Keratinocyte (primary cell): ENCODE measurements around the gene PRADC1. TPM values are rescaled to one million over a fixed set of nuclear protein-coding genes. Genes with fewer than 3 reads are reported as not detected.

Source experiments
- DNase-seq: peaks from one replicate; pipeline ENCODE4 v3.0.0-alpha.2; 2011; ENCODE audit warnings: low read depth, missing footprints, low spot score
- FAIRE-seq: peaks from 2 replicates; lab custom pipeline; 2011; peaks lifted over from hg19 to GRCh38; lab: Jason Lieb, UNC
- H2AFZ ChIP-seq: 2 replicates; pipeline ENCODE4 v1.6.0; 2012; ENCODE audit warnings: low read length, control low read depth, inconsistent platforms; ENCODE audit not compliant: control insufficient read depth
- H3K27ac ChIP-seq: 2 replicates; pipeline ENCODE4 v1.5.1; 2011; ENCODE audit warnings: low read length; ENCODE audit not compliant: control insufficient read depth, insufficient read depth
- H3K27me3 ChIP-seq: 3 replicates; pipeline ENCODE4 v1.6.0; 2011; ENCODE audit warnings: low read length; ENCODE audit not compliant: control insufficient read depth, insufficient read depth; ENCODE audit errors: extremely low read depth
- H3K36me3 ChIP-seq, 2 experiments: 2 replicates in 1 of 2; 3 replicates in 1 of 2; pipeline ENCODE4 v1.5.1; 2011; ENCODE audit warnings: low read length in 2 of 2, mild to moderate bottlenecking in 1 of 2; ENCODE audit not compliant: control insufficient read depth in 2 of 2, insufficient read depth in 2 of 2; ENCODE audit errors: extremely low read depth in 1 of 2
- H3K4me1 ChIP-seq: 3 replicates; pipeline ENCODE4 v1.5.1; 2011; ENCODE audit warnings: low read length; ENCODE audit not compliant: control insufficient read depth, insufficient read depth; ENCODE audit errors: extremely low read depth
- H3K4me2 ChIP-seq: 3 replicates; pipeline ENCODE4 v1.6.0; 2011; ENCODE audit warnings: low read depth, low read length; ENCODE audit not compliant: control insufficient read depth, insufficient read depth; ENCODE audit errors: extremely low read depth
- H3K4me3 ChIP-seq, 3 experiments: fragments of 200-600 bp in 1 of 3; sonication (generic) in 1 of 3; 2 replicates in 2 of 3; 3 replicates in 1 of 3; pipeline ENCODE4 v1.5.1; 2011 to 2016; ENCODE audit warnings: low read length in 3 of 3, mild to moderate bottlenecking in 3 of 3, control low read depth in 2 of 3, inconsistent platforms in 1 of 3, low read depth in 1 of 3, mixed read lengths in 1 of 3, mixed run types in 1 of 3, moderate library complexity in 1 of 3; ENCODE audit not compliant: control insufficient read depth in 2 of 3, insufficient read depth in 2 of 3; ENCODE audit errors: extremely low read depth in 1 of 3
- H3K79me2 ChIP-seq: 2 replicates; pipeline ENCODE4 v1.6.0; 2012; ENCODE audit warnings: low read length; ENCODE audit not compliant: control insufficient read depth, insufficient read depth
- H3K9ac ChIP-seq: 3 replicates; pipeline ENCODE4 v1.6.0; 2011; ENCODE audit warnings: low read length; ENCODE audit not compliant: control insufficient read depth, insufficient read depth; ENCODE audit errors: extremely low read depth
- H3K9me1 ChIP-seq: 3 replicates; pipeline ENCODE4 v1.6.0; 2011; ENCODE audit warnings: low read length; ENCODE audit not compliant: control insufficient read depth, insufficient read depth; ENCODE audit errors: extremely low read depth
- H3K9me3 ChIP-seq: 2 replicates; pipeline ENCODE4 v1.5.1; 2012; ENCODE audit warnings: low read depth, low read length; ENCODE audit not compliant: control insufficient read depth
- H4K20me1 ChIP-seq: 3 replicates; pipeline ENCODE4 v1.6.0; 2011; ENCODE audit warnings: low read length; ENCODE audit not compliant: control insufficient read depth, insufficient read depth; ENCODE audit errors: extremely low read depth
- CTCF ChIP-seq, 3 experiments: IDR thresholded peaks in 1 of 3; conservative IDR thresholded peaks in 1 of 3; optimal IDR thresholded peaks in 1 of 3; 2 replicates in 2 of 3; 3 replicates in 1 of 3; pipeline versions ENCODE3 to v1.5.1; 2011; ENCODE audit warnings: low read length in 3 of 3, mild to moderate bottlenecking in 3 of 3, moderate library complexity in 2 of 3, control low read depth in 1 of 3, inconsistent platforms in 1 of 3; ENCODE audit not compliant: insufficient read depth in 2 of 3; ENCODE audit errors: extremely low read depth in 1 of 3
- EZH2 ChIP-seq: IDR thresholded peaks from one replicate; pipeline ENCODE4 v1.6.1; 2012; ENCODE audit warnings: inconsistent platforms, mild to moderate bottlenecking, low read length, moderate library complexity
- dilution Hi-C: fragments of 300-500 bp; cut with MboI; formaldehyde crosslinking; loops from one replicate; pipeline ENCODE4 v1.7.0; 2020; ENCODE audit warnings: low sequenced_read_pairs; ENCODE audit not compliant: extremely low pct_ligation_motif_present
- polyA plus RNA-seq, 5 experiments: library from polyadenylated mRNA; depleted of rRNA in 3 of 5; stranded (reverse) in 3 of 5; stranded (forward) in 1 of 5; unstranded in 1 of 5; fragments of >200 nt; gene quantifications; 1 replicate in 1 of 5; 2 replicates in 3 of 5; 3 replicates in 1 of 5; pipeline versions ENCODE4 v1.2.1 to v1.2.3, GENCODE V29; 2011 to 2012; ENCODE audit warnings: missing spikeins in 2 of 5, low read depth in 1 of 5, low replicate concordance in 1 of 5

Gene PRADC1
- polyA plus RNA-seq, 1 donor (not counting 4 experiments of a cell fraction or from before 2014, with no cell fraction given) = 8.2 TPM

- peaks cover 11% of the 10 kb centered on the region for H3K27me3 ChIP-seq
- H3K4me1 ChIP-seq = no peaks in the 10 kb centered on the region
- no peak overlapping the region for H3K27ac ChIP-seq
- no peak overlapping the region for H3K9ac ChIP-seq
- no peaks in the 10 kb centered on the region for H3K9me3 ChIP-seq
- no peak for TF ChIP-seq EZH2
- no peak for TF ChIP-seq CTCF (optimal IDR thresholded peaks at IDR 0.05 in 1 of 3, IDR thresholded peaks at IDR 0.05 in 1 of 3, conservative IDR thresholded peaks at IDR 0.05 in 1 of 3; ENCODE audit: extremely low read depth in 1 of 3, insufficient read depth in 2 of 3, low read length in 3 of 3)
- H3K4me3 ChIP-seq = no peak overlapping the region
- H3K79me2 ChIP-seq = no peaks in the 10 kb centered on the region
- H4K20me1 ChIP-seq = no peaks in the 10 kb centered on the region
- dilution Hi-C loops = no loop called here
- H3K9me1 ChIP-seq = no peaks in the 10 kb centered on the region
- no peak overlapping the region for H2AFZ ChIP-seq
- no peak overlapping the region for H3K4me2 ChIP-seq
- DNase-seq (no peak), FAIRE-seq (no peak)
- no peaks in the 10 kb centered on the region for H3K36me3 ChIP-seq
Measured at GRCh38 chr2:73208258-73208657, 24.8 kb downstream of the PRADC1 start.

GRCh38 chr2:73205611-73206010 lies 27.4 kb downstream of the PRADC1 start:
- FAIRE-seq = no peak
- H3K4me1 ChIP-seq = peaks cover 6% of the 10 kb centered on the region
- H3K27ac ChIP-seq = no peak overlapping the region
- H3K79me2 ChIP-seq = no peaks in the 10 kb centered on the region
- H3K27me3 ChIP-seq = peaks cover 33% of the 10 kb centered on the region
- no peak overlapping the region for H3K4me2 ChIP-seq
- no peaks in the 10 kb centered on the region for H3K9me3 ChIP-seq
- H3K4me3 ChIP-seq = no peak overlapping the region
- dilution Hi-C loops = no loop called here
- H3K9ac ChIP-seq = no peak overlapping the region
- H3K36me3 ChIP-seq = no peaks in the 10 kb centered on the region
- no peaks in the 10 kb centered on the region for H3K9me1 ChIP-seq
- no peak for DNase-seq
- H2AFZ ChIP-seq = no peak overlapping the region
- no peak for TF ChIP-seq CTCF (optimal IDR thresholded peaks at IDR 0.05 in 1 of 3, IDR thresholded peaks at IDR 0.05 in 1 of 3, conservative IDR thresholded peaks at IDR 0.05 in 1 of 3; ENCODE audit: extremely low read depth in 1 of 3, insufficient read depth in 2 of 3, low read length in 3 of 3)
- TF ChIP-seq EZH2 = no peak
- H4K20me1 ChIP-seq = no peaks in the 10 kb centered on the region
